A673 (cell line): ENCODE data around the gene UBP1. TPM values are rescaled to one million over a fixed set of nuclear protein-coding genes. Genes with fewer than 3 reads are reported as not detected.
"Not testable (repeated sequence)": the region's sequence is repeated elsewhere in the genome, so short reads cannot be mapped to it uniquely, and the experiment has no call there.

Experiments
- BruUV-seq: library from RNA; stranded (reverse); fragments of 400-500 nt; replicated peaks from 2 replicates; lab custom pipeline; 2021; lab: Mats Ljungman, UMichigan
- CTCF ChIA-PET: fragments of 300-600 bp; sonication (Branson Sonifier 250); formaldehyde crosslinking; loops from one replicate; lab custom pipeline; 2022; ENCODE audit warnings: antibody characterized with exemption; lab: Charles Lee
- POLR2A ChIA-PET: fragments of 300-600 bp; sonication (Branson Sonifier 250); formaldehyde crosslinking; loops from one replicate; lab custom pipeline; 2022; ENCODE audit warnings: antibody characterized with exemption; ENCODE audit not compliant: low non-redundant PET; lab: Charles Lee
- DNase-seq: peaks from one replicate; pipeline ENCODE4 v3.0.0-alpha.2; 2015; ENCODE audit warnings: low spot score
- H3K27ac ChIP-seq: fragments of 200-600 bp; sonication (generic); 2 replicates; pipeline ENCODE4 v1.5.1; 2016; ENCODE audit warnings: mixed run types, low read depth, mild to moderate bottlenecking, mixed read lengths, antibody characterized with exemption, low read length; ENCODE audit not compliant: poor library complexity, severe bottlenecking
- H3K27me3 ChIP-seq: fragments of 200-600 bp; sonication (generic); replicated peaks from 2 replicates; pipeline ENCODE4 v1.6.1; 2017; ENCODE audit warnings: mixed run types, low read depth, mild to moderate bottlenecking, mixed read lengths, antibody characterized with exemption, low read length; ENCODE audit not compliant: insufficient read depth, poor library complexity
- H3K36me3 ChIP-seq: fragments of 200-600 bp; sonication (generic); 2 replicates; pipeline ENCODE4 v1.6.1; 2016; ENCODE audit warnings: mixed run types, mild to moderate bottlenecking, mixed read lengths, antibody characterized with exemption, low read length; ENCODE audit not compliant: insufficient read depth, poor library complexity, severe bottlenecking
- H3K4me1 ChIP-seq: fragments of 200-600 bp; sonication (generic); 2 replicates; pipeline ENCODE4 v1.6.1; 2017; ENCODE audit warnings: mixed run types, mild to moderate bottlenecking, mixed read lengths, antibody characterized with exemption, low read length; ENCODE audit not compliant: insufficient read depth, poor library complexity, severe bottlenecking
- H3K4me3 ChIP-seq: fragments of 200-600 bp; sonication (generic); 2 replicates; pipeline ENCODE4 v1.5.1; 2016; ENCODE audit warnings: low read depth, mixed run types, mild to moderate bottlenecking, mixed read lengths, low read length; ENCODE audit not compliant: poor library complexity, severe bottlenecking
- H3K9me3 ChIP-seq: fragments of 200-600 bp; sonication (generic); 2 replicates; pipeline ENCODE4 v1.6.1; 2016; ENCODE audit warnings: mixed run types, low read depth, mild to moderate bottlenecking, mixed read lengths, antibody characterized with exemption, low read length; ENCODE audit not compliant: poor library complexity, severe bottlenecking
- EZH2 ChIP-seq: fragments of 200-600 bp; sonication (generic); IDR thresholded peaks from 2 replicates; pipeline ENCODE4 v1.6.1; 2017; ENCODE audit warnings: borderline replicate concordance, low read depth, mild to moderate bottlenecking, mixed read lengths, antibody characterized with exemption, low read length; ENCODE audit not compliant: poor library complexity, severe bottlenecking
- intact Hi-C: fragments of 100-400 bp; cut with micrococcal nuclease; formaldehyde crosslinking; loops from one replicate; pipeline ENCODE4 v1.10.0; 2022; ENCODE audit not compliant: unreplicated experiment
- total RNA-seq: library from RNA; stranded (reverse); gene quantifications from 2 replicates; pipeline ENCODE4 v1.2.3, GENCODE V29; 2021
- TF ChIP-seq, protein P1 (sequence below): fragments of 300-800, 200-600 bp; sonication (generic); conservative IDR thresholded peaks from 2 replicates; pipeline ENCODE4 v1.5.1; 2017; ENCODE audit warnings: low read depth, mild to moderate bottlenecking, antibody characterized with exemption, low read length, moderate library complexity, mixed read lengths

The UBP1 gene
- total RNA-seq, 1 experiment from 2014 or later = 59.4 TPM

DNA sequence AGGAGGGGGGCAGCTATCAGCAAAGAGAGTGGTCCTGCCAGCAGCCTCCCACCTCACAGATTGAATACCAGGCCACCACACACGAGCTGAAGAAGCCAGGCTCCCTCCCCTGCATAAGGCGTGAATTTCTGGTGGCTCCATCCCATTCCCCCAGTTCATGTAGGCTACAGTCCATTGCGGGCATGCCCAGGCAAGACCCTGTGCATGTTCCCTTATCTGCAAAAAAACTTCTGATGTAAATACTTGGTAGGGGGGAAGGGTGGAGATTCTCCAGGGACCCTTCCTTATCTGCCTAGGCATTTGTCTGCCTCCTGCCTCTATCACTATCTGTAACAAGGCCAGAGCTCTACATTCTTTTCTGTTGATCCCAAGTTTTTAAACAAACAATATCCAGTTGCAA is 27.6 kb upstream of the UBP1 start:
- no peaks in the 10 kb centered on the region for H3K4me1 ChIP-seq
- no TSS peak for BruUV-seq
- H3K9me3 ChIP-seq = no peaks in the 10 kb centered on the region
- ChIA-PET CTCF (no interaction called here), POLR2A (no interaction called here)
- intact Hi-C loops = no loop called here
- no peak for DNase-seq
- H3K36me3 ChIP-seq = no peaks in the 10 kb centered on the region
- H3K4me3 ChIP-seq = no peak overlapping the region
- no peak overlapping the region for H3K27ac ChIP-seq
- H3K27me3 ChIP-seq = no peaks in the 10 kb centered on the region
- TF ChIP-seq, protein P1, sequence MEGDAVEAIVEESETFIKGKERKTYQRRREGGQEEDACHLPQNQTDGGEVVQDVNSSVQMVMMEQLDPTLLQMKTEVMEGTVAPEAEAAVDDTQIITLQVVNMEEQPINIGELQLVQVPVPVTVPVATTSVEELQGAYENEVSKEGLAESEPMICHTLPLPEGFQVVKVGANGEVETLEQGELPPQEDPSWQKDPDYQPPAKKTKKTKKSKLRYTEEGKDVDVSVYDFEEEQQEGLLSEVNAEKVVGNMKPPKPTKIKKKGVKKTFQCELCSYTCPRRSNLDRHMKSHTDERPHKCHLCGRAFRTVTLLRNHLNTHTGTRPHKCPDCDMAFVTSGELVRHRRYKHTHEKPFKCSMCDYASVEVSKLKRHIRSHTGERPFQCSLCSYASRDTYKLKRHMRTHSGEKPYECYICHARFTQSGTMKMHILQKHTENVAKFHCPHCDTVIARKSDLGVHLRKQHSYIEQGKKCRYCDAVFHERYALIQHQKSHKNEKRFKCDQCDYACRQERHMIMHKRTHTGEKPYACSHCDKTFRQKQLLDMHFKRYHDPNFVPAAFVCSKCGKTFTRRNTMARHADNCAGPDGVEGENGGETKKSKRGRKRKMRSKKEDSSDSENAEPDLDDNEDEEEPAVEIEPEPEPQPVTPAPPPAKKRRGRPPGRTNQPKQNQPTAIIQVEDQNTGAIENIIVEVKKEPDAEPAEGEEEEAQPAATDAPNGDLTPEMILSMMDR = no peak
- no peak for TF ChIP-seq EZH2

- no peaks in the 10 kb centered on the region for H3K4me1 ChIP-seq
- no peak overlapping the region for H3K4me3 ChIP-seq
- no peak for DNase-seq
- H3K27me3 ChIP-seq = no peaks in the 10 kb centered on the region
- H3K27ac ChIP-seq = no peak overlapping the region
- peaks cover 26% of the 10 kb centered on the region for H3K9me3 ChIP-seq
- ChIA-PET POLR2A (no interaction called here), CTCF (no interaction called here)
- no peak for TF ChIP-seq EZH2
- TF ChIP-seq, protein P1 = no peak
- intact Hi-C loops = no loop called here
- BruUV-seq = no TSS peak
- no peaks in the 10 kb centered on the region for H3K36me3 ChIP-seq
Measured at GRCh38 chr3:33461097-33461496, 20.9 kb upstream of the UBP1 start.

DNA sequence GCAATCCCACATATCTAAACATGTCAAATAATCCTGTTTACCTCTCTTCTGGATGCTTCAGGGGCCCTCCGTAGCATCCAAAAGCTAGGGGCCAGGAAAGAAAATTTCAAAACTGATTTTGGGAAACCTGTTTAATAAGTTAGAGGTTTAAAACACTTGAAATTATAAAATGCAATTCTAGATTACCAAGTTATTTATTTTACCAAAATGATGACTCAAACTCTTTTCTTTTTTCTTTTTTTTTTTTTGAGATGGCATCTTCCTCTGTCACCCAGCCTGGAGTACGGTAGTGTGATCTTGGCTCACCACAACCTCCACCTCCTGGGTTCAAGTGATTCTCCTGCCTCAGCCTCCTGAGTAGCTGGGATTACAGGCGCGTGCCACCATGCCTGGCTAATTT is 19.4 kb upstream of the UBP1 start:
- H3K4me3 ChIP-seq, H3K36me3 ChIP-seq, DNase-seq, intact Hi-C loops, H3K27me3 ChIP-seq, CTCF ChIA-PET, H3K27ac ChIP-seq, BruUV-seq, H3K4me1 ChIP-seq, POLR2A ChIA-PET: not testable (repeated sequence)
- H3K9me3 ChIP-seq = peaks cover 26% of the 10 kb centered on the region

DNA sequence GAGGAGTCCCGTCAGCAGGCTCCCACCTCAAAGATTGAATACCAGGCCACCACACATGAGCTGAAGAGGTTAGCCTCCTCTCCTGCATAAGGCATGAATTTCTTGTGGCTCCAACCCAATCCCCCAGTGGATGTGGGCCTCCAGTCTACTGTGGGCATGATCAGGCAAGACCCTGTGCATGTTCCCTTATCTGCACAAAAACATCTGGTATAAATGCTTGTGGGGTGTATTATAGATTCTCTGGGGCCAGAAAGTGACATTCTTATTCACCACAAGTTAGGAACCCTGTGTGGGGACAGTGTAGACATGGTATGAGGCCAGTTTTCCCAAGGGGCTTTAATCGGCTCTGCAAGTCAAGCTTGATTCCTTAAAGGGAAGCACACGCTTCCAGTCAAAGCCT is 18.2 kb upstream of the UBP1 start:
- no peaks in the 10 kb centered on the region for H3K36me3 ChIP-seq
- ChIA-PET POLR2A (no interaction called here), CTCF (no interaction called here)
- no peak overlapping the region for H3K4me3 ChIP-seq
- H3K27ac ChIP-seq = no peak overlapping the region
- TF ChIP-seq, protein P1 = no peak
- no peak for TF ChIP-seq EZH2
- intact Hi-C loops = no loop called here
- H3K4me1 ChIP-seq = no peaks in the 10 kb centered on the region
- no peaks in the 10 kb centered on the region for H3K27me3 ChIP-seq
- no TSS peak for BruUV-seq
- no peak for DNase-seq
- peaks cover 26% of the 10 kb centered on the region for H3K9me3 ChIP-seq
